GM08714 (cell line): ENCODE results near the gene LRRC57.

Source experiments
- H3K4me3 ChIP-seq: fragments of 200-500 bp; sonication (Bioruptor generic); 2 replicates; pipeline ENCODE4 v1.5.1; 2014; ENCODE audit warnings: mild to moderate bottlenecking, low read length, inconsistent platforms
- ZNF274 ChIP-seq: IDR thresholded peaks from 2 replicates; pipeline ENCODE4 v1.6.1; 2012; ENCODE audit warnings: mild to moderate bottlenecking, low read depth, low read length

The LRRC57 gene

DNA sequence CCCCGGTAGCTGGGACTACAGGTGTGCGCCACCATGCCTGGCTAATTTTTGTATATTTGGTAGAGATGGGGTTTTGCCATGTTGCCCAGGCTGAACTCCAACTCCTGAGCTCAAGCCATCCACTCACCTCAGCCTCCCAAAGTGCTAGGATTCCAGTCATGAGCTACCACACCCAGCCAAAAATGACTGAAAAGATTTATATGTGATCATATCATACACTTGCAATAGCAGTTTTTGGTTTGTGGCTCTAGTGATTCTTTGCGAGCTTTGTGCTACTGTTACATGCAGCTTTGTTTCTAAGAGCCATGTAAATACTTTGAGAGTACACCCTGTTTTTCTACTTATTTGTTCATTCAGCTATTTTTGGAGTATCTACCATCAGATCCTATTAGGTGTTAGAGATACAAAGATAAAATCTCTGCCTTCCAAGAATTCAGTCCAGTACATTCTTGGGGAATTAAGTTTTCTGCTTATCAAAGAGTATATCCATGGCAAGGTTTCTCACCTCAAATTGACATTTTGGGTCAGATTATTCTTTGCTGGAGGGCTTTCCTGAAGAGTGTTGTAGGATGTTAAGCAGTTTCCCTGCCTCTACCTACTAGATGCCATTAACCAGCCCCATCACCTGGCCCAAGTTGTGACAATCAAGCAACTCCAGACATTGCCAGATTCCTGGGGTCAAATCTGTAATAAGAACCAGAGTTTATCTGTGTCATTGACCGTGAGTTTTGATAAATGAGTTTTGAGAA is 38.2 kb downstream of the LRRC57 start:
- TF ChIP-seq ZNF274 = no peak
- H3K4me3 ChIP-seq = no peak overlapping the region

DNA sequence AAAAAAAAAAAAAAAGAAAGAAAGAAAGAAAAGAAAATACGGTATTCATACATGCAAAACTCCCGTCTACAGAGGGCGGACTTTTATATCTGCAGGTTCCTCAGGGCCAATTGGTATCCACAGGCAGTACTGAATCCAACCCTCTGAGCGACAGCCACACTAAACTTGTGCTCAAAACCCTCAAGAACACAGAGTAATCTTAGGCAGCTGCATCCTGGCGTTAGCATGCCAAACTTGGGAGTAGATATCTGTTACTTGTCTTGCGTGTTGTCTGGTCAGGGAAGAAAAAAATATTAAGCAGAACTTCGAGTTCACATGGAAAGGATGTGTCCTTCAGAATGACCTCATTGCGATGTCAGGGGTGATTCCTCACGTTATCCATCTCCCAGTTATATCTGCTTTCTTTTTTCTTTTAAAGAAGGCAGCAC is 40.3 kb downstream of the LRRC57 start:
- no peak for TF ChIP-seq ZNF274
- H3K4me3 ChIP-seq = no peak overlapping the region

DNA sequence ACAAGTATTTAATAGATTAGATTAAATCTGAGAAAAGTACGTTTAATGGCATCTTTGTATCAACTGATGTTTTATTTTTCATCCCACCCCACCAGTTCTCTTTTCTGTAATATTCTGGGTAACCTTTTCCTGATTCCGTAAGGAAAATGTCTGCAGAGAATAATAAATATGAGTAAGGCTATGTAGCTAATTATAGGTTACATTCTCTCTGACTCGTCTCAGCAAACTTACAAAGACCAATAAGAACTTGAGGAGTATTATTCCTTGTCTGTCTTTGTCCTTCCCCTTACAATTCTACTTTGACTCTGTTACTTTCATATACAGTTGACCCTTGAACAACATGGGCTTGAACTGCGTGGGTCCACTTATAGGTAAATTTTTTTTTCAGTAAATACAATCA is 41.1 kb downstream of the LRRC57 start:
- TF ChIP-seq ZNF274 = no peak
- no peak overlapping the region for H3K4me3 ChIP-seq

DNA sequence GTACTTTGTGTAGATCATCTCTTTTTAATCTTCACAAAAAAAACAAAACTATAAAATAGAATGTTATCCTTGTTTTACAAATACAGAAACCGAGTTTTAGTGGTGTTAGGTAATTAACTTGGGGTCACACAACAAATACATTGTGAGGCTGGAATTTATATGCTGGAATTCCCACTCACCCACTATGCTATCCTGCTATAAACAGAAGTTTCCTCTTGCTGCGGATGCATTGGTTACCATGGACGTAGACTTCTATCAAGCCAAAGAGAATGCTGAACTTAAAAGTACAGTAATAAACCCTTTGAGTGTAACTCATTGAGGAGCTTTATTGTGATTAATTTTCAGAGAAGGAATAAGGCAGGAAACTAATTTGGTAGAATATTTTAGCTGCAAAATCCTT is 44.0 kb downstream of the LRRC57 start:
- no peak overlapping the region for H3K4me3 ChIP-seq
- no peak for TF ChIP-seq ZNF274

DNA sequence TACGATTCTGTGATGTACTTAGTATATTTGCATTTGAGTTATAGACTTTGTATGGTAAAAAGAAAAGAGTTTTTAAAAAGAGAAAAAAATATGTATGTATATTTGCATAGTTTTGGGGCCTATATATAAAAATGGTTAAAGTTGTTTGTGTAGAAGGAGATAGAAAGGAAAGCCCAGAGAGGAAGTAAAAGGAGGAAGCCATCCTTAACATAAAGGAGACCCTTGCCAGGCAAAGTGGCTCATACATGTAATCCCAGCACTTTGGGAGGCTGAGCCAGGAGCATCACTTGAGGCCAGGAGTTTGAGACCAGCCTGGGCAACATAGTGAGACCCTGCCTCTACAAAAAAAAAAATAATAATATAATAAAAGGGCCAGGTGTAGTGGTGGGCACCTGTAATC is 44.8 kb downstream of the LRRC57 start:
- TF ChIP-seq ZNF274 = no peak
- no peak overlapping the region for H3K4me3 ChIP-seq

DNA sequence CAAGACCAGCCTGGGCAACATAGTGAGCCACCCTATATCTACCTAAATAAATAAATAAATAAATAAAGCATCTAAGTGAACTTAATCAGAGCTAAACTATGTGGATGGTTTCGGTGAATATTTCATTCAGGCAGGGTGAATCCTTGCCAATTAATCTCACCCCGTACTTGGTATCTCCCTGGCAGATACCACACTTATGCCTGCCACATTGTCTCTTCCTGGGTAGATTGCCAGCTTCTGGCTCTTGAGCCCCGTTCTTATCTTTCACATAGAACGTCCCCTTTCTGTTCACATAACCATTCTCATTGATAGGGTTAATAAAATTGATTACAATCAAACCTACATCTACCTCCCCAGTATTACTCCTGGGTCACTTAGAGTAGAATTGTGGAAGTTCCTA is 46.1 kb downstream of the LRRC57 start:
- TF ChIP-seq ZNF274 = no peak

DNA sequence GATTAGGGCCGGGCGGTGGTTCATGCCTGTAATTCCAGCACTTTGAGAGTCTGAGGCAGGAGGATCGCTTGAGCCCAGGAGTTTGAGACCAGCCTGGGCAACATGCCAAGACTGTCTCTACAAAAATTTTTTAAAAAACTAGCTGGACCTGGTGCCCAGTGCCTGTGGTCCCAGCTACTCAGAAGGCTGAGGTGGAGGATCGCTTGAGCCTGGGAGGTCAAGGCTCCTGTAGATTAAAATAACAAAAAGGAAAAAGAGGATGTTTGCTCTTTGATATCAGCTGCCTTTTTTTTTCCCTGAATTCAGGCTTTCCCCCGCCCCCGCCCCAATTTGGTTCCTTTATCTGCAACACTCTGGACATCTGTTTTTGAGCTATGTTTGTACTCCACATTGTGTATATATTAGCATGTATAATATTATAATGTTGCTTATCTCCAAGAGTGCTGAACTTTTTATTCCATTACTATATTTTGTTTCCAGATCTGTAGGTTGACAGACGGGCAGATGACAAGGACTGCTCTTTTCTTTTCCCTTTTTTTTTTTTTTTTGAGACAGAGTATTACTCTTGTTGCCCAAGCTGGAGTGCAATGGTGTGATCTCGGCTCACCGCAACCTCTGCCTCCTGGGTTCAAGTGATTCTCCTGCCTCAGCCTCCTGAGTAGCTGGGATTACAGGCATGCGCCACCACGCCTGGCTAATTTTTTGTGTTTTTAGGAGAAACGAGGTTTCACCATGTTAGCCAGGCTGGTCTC is 48.6 kb downstream of the LRRC57 start:
- H3K4me3 ChIP-seq = no peak overlapping the region
- no peak for TF ChIP-seq ZNF274

More for the DNA sequence above, 46.1 kb downstream of the LRRC57 start:
- no peak overlapping the region for H3K4me3 ChIP-seq

DNA sequence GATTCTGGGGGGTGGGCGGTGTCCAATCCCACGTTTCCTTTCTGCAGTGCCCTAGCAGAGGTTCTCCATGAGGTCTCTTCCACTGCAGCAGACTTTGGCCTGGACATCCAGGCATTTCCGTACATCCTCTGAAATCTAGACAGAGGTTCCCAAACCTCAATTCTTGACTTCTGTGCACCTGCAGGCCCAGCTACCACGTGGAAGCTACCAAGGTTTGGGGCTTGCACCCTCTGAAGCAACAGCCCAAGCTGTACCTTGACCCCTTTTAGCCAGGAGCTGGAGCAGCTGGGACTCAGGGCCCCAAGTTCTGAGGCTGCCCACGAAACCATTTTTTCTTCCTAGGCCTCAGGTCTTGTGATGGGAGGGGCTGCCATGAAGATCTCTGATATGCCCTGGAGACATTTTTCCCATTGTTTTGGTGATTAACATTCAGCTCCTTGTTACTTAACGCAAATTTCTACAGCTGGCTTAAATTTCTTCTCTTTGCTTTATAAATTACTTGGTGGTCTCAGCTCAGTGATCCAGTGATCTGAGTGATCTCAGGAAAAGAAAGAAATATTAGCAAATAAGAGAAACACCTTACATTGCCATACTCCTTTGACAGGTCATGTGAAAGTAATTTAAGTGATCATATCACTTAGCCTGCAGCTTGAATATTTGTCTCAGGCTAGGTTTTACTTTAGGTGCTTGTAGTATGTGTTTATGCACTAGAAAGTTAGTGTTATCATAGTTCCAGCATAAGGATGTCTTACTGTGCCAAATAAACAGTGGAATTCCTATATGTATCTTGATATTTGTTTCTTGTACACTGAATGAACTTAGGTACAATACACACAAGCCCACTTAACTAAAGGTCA is 50.2 kb downstream of the LRRC57 start:
- no peak overlapping the region for H3K4me3 ChIP-seq
- TF ChIP-seq ZNF274 = no peak

DNA sequence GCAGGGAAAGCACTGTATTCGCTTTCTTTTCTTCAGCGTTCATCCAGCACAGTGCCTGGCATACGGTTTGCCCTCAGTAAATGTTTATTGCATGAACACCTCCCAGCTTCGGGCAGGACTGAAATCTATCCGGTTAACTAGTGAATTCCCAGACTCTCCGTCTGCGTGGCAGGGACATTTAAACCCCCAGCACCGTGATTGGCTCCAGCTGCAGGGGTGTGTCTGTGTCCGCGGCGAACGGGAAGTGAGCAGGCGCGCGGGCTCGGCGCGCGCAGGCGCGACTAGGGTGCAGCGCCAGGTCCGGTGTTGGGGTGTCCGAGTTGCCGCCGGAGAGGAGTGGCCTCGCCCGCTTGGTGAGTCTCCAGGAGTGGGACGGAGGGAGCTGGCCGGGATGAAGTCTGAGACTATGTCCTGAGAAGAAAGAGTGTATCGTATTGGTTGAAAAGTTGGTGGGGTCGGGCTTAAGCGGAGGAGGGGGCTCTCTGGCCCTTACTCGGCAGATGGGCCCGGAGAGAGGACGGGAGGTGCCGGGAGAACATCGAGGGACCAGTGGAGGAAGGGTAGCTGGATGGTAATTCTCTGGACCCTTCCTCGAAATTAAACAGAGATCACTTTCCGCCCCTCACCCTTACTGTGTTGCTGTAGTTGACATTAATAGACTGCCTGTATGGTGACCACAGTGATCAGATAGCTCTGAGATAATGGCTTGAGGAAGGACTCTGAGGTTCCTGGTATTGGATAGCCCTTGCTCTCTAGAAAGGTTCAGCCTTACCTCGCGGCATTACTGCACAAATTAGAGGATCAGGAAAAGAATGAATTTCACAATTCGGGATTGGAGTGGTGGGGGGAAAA is 53.0 kb downstream of the LRRC57 start, which contains the start of gene SNAP23:
SNAP23 (plus strand) TSS at position 274 of the 852 bp plus-strand sequence. CDS start 16,213 bp downstream, outside the sequence.
- H3K4me3 ChIP-seq = peak within 1 kb of the TSS; percentile 77
- no peak for TF ChIP-seq ZNF274

DNA sequence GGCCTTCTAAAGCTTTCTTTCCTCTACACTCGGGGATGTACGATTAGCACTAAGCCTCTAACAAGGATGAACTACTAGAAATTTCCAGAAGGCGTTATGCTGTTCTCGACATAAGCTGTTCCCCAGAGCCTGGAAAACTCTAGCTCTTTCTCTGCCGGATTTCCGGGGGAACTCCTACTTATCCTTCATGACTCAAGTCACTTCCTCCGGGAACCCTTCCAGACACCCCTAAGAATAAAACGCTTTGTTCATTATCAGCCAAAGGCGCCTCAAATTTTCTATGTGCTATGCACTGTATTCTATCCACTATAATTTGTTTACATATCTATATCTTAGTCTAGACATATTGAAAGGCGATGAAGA is 53.6 kb downstream of the LRRC57 start:
- no peak for TF ChIP-seq ZNF274
- H3K4me3 ChIP-seq = peak overlapping the region; percentile 77

DNA sequence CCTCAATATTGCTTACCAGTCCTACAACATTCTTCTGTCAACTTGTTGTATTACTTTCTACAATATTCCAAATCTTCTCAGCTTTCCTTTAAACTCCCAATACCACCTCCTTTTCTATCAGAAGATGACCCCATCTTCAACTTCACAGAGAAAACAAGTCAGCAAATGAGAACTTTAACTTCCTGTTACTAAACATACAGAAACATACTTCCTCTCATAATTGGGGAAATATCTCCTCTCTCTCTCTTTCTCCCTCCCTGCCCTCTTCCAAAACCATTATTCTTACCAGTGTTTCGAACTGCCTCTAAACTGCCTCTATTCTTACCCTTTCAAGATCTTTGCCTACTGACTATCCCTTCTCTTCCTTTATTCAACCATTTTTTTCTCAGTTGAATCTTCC is 54.9 kb downstream of the LRRC57 start:
- no peak overlapping the region for H3K4me3 ChIP-seq
- no peak for TF ChIP-seq ZNF274

DNA sequence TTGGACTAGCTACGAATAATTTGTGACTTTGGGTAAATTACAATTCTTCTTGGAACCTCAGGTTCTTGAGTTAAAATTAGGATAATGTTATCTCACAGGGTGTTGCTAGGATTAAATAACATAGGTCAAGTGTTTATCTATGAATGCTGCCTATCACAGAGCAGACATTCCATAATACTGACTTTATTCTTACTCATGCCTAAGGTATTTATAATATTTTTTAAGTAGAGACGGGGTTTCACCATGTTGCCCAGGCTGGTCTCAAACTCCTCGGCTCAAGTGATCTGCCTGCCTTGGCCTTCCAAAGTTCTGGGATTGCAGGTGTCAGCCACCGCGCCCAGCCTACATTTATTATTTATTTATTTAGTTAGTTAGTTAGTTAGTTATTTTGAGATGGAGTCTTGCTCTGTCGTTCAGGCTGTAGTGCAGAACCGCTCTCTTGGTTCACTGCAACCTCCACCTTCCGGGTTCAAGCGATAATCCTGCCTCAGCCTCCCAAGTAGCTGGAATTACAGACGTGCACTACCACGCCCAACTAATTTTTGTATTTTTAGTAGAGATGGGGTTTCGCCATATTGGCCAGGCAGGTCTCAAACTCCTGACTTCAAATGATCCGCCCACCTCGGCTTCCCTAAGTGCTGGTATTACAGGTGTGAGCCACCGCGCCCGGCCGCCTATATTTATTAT is 56.9 kb downstream of the LRRC57 start:
- no peak for TF ChIP-seq ZNF274
- H3K4me3 ChIP-seq = peak overlapping the region; percentile 73
